Cardiac muscle cell (in vitro differentiated cells and primary cell): ENCODE results near the gene RGS8. TPM values are rescaled to one million over a fixed set of nuclear protein-coding genes. Genes with fewer than 3 reads are reported as not detected.
A peak's percentile ranks its signal among the peaks of the same experiment; 100 is the strongest.

ENCODE experiments used
- DNase-seq, 2 donors: peaks; one replicate each; pipeline versions ENCODE4 v3.0.0 to v3.0.0-alpha.2; 2010 to 2017; ENCODE audit warnings: low read depth in 1 of 2, low spot score in 1 of 2
- H3K27ac ChIP-seq: fragments of 200-600 bp; sonication (generic); 2 replicates; pipeline ENCODE4 v1.5.1; 2016
- H3K27me3 ChIP-seq: fragments of 200-600 bp; sonication (generic); 2 replicates; pipeline ENCODE4 v1.6.0; 2016; ENCODE audit warnings: control low read depth
- H3K36me3 ChIP-seq: fragments of 200-600 bp; sonication (generic); 2 replicates; pipeline ENCODE4 v1.5.1; 2016; ENCODE audit warnings: control low read depth
- H3K4me1 ChIP-seq: fragments of 200-600 bp; sonication (generic); 2 replicates; pipeline ENCODE4 v1.8.1; 2017; ENCODE audit warnings: low read depth, mild to moderate bottlenecking, mixed run types
- H3K4me3 ChIP-seq: fragments of 200-600 bp; sonication (generic); 2 replicates; pipeline ENCODE4 v1.5.1; 2016; ENCODE audit warnings: mild to moderate bottlenecking
- H3K9me3 ChIP-seq: fragments of 200-600 bp; sonication (generic); 2 replicates; pipeline ENCODE4 v1.5.1; 2017; ENCODE audit warnings: low read depth, mild to moderate bottlenecking, control low read depth
- polyA plus RNA-seq: library from polyadenylated mRNA; unstranded; fragments of >200 nt; fragmentation: Nextera tagmentation; extraction: Ambion mirVana; gene quantifications from 2 replicates; pipeline ENCODE4 v1.2.1, GENCODE V29; 2016
- total RNA-seq: library from RNA; depleted of rRNA; stranded (reverse); fragments of >200 nt; gene quantifications from 2 replicates; pipeline ENCODE4 v1.2.3, GENCODE V29; 2016
- TF ChIP-seq, protein P1 (sequence below): IDR thresholded peaks from 2 replicates; pipeline ENCODE4 v1.5.1; 2012; ENCODE audit warnings: low read depth, mild to moderate bottlenecking, low read length

RGS8 gene
- total and polyA plus RNA-seq, 2 experiments from 2014 or later: 2.2 TPM; not detected in 1

DNA sequence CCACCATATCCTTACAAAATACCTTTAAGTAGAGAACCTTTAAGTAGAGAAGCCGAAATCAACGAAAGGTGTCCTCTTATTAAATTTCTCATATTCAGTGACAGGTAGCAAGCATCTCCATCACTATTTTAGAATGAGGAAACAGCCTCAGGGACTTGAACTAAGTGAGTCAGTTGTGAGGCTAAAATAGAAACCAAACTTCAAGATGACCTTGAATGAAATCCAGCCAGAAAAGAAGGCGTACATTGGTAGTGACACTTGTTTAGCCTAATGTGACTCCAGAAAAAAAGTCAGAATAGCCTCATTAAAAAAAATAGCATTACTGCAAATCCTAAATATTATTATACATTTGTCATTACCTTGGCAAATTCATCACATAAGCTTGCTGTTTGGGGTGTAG lies 20.1 kb downstream of the RGS8 start:
- TF ChIP-seq, protein P1, sequence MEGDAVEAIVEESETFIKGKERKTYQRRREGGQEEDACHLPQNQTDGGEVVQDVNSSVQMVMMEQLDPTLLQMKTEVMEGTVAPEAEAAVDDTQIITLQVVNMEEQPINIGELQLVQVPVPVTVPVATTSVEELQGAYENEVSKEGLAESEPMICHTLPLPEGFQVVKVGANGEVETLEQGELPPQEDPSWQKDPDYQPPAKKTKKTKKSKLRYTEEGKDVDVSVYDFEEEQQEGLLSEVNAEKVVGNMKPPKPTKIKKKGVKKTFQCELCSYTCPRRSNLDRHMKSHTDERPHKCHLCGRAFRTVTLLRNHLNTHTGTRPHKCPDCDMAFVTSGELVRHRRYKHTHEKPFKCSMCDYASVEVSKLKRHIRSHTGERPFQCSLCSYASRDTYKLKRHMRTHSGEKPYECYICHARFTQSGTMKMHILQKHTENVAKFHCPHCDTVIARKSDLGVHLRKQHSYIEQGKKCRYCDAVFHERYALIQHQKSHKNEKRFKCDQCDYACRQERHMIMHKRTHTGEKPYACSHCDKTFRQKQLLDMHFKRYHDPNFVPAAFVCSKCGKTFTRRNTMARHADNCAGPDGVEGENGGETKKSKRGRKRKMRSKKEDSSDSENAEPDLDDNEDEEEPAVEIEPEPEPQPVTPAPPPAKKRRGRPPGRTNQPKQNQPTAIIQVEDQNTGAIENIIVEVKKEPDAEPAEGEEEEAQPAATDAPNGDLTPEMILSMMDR: no peak
- Histone ChIP-seq H3K4me1 (peaks cover 11% of the 10 kb centered on the region), H3K27ac (no peak overlapping the region)

DNA sequence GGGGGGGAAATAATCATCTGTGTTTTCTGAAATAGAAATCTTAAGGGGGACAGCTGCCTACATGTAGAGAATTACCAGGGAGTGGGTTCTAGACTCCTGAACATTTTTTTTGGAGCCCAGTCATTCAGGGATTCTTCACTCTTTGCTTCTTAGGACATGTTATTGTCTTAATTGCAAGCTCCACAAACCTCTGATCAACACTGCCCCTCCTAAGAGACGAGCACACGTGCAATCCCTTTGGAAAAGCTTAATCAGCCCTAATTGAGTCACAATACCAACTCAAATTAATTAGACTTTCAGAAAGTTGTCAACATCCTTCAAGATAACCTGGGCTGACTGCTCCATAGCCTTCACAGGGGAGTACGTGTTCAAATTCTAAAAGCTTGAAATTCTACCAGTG lies 21.4 kb downstream of the RGS8 start:
- Histone ChIP-seq H3K27me3 (no peaks in the 10 kb centered on the region), H3K36me3 (no peaks in the 10 kb centered on the region), H3K4me1 (peaks cover 11% of the 10 kb centered on the region), H3K9me3 (no peaks in the 10 kb centered on the region), H3K27ac (no peak overlapping the region), H3K4me3 (no peak overlapping the region)
- TF ChIP-seq, protein P1: no peak
- DNase-seq: no peak

More for the DNA sequence above, 20.1 kb downstream of the RGS8 start:
- no peaks in the 10 kb centered on the region for H3K9me3 ChIP-seq
- H3K4me3 ChIP-seq: no peak overlapping the region
- DNase-seq: peak in 1 of 2 donors; percentile 21
- H3K27me3 ChIP-seq: no peaks in the 10 kb centered on the region
- H3K36me3 ChIP-seq: no peaks in the 10 kb centered on the region

DNA sequence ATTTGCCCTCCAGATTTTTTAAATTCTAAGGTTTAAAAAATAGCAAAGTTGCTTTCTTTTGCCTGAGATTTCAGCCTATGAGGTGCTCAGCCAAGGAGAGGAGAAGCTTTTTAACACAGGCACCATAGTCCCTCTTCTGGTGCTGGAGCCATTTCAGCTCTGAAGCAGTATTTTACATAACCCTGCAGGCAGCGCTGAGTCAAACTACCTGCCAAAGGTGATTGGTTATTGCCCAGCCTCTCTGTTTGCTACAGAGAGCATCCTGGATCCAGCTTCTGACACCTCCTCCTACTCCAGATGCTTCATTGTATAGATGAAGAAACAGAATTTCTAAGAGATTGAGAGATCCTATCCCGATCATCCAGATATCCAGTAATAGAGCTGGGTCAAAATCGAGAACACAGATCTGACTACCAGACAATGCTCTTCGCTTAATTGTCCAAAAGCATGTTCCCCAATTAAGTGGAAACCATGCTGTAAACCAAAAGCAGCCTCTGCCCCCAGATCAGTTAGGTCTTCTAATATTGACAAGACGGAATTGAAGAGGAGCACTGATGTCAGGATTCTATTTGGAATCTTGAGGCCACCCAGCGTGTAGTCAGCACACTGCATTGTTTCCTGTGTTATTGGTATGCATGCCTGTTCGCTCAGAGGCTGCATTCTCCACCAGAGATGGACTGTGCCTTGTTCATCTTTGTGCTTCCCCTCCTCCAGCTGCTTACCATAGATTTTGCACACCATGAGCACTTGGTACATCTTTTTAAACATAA lies 22.1 kb downstream of the RGS8 start:
- Histone ChIP-seq H3K27me3 (no peaks in the 10 kb centered on the region), H3K9me3 (no peaks in the 10 kb centered on the region), H3K27ac (no peak overlapping the region), H3K36me3 (no peaks in the 10 kb centered on the region), H3K4me1 (peaks cover 11% of the 10 kb centered on the region), H3K4me3 (no peak overlapping the region)
- TF ChIP-seq, protein P1: no peak
- no peak for DNase-seq

DNA sequence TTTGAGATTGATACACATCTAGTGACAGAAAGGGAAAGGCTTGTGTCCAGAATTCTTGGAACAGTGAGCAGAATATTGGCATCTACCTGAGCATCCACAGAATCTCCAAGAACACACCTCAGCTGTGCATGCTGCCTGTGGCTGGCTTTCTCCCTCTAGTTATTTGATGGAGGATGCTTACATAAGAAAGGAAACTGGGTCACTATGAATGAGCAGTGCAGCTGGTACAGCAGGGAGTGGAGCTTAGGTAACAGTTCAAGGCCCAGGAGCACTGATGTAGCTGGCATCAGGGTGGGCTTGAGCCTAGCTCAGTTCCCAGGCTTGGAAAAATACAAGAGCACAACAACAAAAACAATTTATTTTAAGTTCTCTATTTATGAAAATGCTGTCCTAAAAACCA lies 26.3 kb downstream of the RGS8 start:
- no peaks in the 10 kb centered on the region for H3K9me3 ChIP-seq
- TF ChIP-seq, protein P1: no peak
- no peaks in the 10 kb centered on the region for H3K36me3 ChIP-seq
- H3K4me3 ChIP-seq: no peak overlapping the region
- DNase-seq: no peak
- no peak overlapping the region for H3K27ac ChIP-seq
- H3K27me3 ChIP-seq: no peaks in the 10 kb centered on the region
- no peaks in the 10 kb centered on the region for H3K4me1 ChIP-seq

DNA sequence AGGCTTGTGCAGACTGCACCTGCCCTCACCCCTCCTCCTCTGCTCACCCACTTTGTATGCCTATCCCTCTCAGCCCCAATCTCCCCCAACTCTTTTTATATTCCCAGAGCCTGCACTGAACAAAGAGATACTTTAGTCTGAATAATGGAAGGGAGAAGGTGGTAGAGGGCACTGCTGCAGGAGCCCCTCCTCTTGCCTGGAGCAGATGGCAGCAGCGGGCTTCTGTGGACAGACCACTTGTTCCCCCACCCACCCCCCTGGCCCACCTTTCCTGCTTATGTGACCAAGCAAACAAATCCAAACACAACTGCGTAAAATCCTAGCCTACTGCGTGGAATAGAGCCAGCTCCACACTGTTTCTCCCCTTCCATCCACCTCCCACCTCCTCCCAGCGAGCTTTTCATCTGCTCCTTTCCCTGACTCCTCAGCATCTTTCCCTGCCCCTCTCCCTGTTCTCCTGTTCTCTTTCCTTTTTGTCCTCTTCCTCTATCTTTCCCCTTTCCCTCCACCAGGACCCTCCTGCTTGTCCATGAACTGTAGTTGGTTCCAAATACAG lies 27.5 kb downstream of the RGS8 start:
- no peak for DNase-seq
- Histone ChIP-seq H3K4me3 (no peak overlapping the region), H3K36me3 (no peaks in the 10 kb centered on the region), H3K27me3 (no peaks in the 10 kb centered on the region), H3K27ac (no peak overlapping the region), H3K9me3 (no peaks in the 10 kb centered on the region), H3K4me1 (no peaks in the 10 kb centered on the region)
- TF ChIP-seq, protein P1: no peak
